HG03460 (cell line): ENCODE results near the gene URM1.

Source experiments
- ATAC-seq: cut with Tn5 transposase; IDR thresholded peaks from one replicate; pipeline ENCODE4 v1.9.1; 2021; ENCODE audit not compliant: unreplicated experiment

Gene URM1

DNA sequence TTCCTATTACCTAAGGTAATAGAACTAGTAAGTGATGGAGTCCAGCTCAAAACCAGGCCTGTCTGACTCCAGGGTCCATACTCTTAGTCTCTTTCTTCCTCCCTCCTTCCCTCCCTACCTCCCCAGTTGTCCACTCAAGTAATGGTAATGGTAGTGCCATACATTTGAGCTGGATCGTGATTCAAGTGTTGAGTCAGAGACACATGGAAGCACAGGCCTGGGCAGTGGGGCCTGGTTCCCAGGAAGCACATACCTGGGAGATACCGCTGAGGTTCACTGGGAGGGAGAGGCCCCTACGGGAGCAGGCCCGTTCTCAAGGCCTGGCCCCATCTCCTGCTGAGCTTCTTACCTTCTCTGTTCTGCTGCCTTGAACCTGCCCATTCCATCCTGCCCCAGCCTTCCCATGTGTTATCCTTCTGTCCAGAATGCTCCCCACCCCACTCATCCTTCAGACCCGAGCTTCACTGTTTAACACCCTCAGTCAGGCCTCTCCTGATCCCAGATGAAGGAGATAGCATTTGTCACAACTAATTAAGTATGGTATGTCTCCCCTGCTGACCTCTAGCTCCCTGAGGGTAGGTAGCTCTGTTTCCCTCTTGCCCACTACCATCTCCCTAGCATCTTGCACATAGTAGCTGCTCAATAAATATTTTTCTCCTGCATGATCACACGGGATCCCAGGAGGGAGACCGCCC is 13.8 kb downstream of the URM1 start:
- ATAC-seq = no peak

DNA sequence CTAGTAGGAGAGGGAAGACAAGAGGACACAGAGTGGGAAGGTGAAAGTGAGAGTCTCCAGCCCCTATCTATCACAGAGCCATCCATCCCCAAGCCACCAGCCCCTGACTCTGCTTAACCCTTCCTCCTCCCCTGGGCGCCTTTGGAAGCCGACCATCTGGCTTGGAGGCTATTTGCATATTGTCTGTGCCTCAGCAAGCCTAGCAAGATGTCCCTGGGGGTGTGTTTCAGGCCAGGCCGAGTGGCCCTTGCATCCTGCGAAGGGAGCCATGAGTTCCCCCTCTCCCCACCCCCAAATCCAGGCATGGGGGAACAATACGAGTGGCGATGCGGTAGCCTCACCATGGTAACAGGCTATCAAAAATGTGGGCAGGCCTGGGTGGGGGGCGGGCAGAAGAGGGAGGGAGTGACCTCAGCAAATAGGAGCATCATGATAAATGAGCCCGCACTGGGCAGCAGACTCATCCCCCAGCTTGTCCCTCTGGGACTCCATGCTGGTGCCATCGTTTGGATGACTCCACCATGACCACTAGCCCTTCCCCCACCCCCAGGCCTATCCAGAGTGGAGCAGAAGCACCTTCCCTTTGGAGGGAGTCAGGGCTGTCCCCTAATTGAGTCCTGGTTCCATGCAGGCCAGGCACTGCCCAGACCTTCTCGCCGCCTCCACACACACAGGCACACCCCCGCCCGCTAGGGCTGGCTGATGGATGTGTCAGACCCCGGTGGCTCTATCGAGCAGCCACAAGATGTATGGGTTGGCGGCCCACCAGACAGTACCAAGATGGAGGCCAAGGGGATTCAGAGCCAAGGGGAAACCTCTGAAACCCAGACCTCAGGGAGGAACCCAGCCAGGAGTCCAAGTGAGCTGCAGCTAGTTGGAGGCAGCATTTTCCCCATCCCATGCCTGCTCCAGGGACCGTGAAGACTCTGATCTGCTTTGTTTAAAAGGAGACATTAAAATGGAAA is 14.6 kb downstream of the URM1 start:
- no peak for ATAC-seq

- no peak for ATAC-seq
Observed at GRCh38 chr9:128388150-128388549, 17.0 kb downstream of the URM1 start.

DNA sequence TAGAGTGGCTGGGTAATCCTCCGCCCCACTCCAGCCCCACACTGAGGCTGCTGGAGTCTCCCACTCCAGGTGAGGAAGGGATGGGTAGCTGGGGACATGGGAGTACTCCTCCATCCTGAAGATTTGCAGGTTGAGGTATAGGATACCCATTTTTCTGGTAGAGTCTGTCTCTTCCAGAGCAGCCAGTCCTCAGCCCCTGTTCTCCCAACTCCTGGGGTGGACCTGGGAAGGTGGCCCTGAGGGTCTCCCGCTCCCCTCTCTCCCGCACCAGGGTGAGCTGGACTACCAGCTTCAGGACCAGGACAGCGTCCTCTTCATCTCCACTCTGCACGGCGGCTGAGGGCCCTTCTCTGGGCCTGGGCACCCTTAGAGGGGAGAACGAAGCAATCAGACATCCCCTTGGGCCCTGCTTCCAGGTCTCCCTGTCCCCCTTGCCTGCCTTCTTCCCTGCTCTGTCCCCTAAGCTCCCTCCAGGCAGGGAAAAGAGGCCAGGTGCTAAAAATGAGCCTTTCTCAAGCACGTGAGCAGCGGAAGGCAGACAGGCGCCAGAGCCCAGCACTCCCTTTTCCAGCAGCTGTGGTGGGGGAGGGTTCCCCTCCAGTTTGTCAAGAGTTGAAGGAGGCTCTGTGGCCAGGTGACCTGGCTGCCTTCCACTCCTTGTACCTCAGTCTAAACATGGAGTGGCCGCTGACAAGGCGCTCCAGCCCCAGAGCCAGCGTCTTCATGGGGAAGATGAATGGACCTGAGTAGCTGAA is 18.4 kb downstream of the URM1 start:
- no peak for ATAC-seq

DNA sequence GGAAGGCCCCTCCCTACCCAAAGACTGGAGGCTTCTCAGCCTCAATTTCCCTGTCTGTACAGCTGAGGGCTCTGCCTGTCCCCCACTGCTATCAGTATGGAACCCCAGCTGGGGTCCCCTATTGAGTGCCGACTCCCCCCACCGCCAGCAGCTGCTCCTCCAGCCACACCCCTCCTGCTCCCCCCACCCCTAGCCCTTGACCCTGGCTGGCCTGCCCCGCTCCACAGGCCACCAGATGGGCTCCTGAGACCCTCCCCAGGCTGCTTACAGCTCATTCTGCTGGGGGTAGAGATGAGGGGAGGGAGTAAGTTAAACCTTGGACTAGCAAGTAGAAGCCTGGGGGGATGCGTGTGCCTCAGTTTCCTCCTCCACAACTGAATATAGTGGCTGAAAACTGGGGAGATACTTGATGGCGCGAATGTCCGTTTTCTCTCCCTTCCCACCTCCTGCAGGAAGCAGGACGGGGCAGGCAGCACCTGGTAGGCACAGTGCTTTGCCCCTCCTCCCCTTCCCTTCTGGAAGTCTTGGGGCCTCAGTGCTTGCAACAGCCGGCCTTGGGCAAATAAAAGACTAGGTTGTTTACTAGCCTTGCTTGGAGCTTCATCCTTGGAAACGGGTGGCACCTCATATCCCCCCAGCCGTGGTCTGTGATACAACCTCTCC is 19.1 kb downstream of the URM1 start:
- ATAC-seq = no peak

- ATAC-seq = no peak
Observed at GRCh38 chr9:128390813-128391711, 19.9 kb downstream of the URM1 start.

- ATAC-seq = no peak
Observed at GRCh38 chr9:128391956-128392301, 20.8 kb downstream of the URM1 start.

DNA sequence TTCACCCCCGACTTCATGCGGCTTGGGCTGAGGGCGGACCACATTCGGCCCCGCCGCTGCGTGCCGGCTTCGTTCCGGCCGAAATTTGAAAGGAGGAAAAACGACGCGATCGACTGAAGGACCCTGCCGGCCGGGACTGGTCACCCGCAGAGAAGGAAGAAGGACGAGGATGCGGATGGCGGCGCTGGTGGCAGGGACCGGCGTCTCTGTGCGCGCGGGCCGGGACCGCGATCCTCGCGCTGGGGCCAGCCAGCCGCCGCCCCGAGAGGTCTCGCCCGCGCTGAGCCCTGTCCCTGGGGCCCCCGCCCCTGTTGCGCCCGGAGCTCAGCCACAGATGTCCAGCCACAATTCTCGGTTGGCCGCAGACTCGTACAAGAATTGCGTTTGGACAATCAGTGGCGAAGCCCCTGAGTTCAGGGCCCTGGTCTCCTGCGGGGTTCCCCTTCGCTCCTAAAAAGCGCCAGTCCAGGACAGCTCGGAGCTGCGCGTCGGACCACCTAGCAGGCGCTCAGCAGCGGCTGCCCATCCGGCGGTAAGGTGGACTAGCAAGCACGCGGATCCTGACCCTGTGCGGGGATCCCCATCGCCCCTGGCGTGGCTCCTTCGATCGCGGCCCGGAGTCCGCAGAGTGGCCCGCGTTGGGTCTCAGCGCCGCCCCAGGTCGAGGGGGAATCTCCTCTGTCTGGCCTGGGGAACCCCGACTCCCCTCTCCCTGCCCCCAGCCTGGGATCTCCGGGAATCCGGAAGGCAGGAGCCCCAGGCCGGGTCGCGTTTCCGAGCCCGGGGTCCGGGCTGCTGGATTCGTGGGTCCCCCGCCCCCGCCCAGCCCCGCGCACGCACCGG is 21.3 kb downstream of the URM1 start:
- no peak for ATAC-seq

DNA sequence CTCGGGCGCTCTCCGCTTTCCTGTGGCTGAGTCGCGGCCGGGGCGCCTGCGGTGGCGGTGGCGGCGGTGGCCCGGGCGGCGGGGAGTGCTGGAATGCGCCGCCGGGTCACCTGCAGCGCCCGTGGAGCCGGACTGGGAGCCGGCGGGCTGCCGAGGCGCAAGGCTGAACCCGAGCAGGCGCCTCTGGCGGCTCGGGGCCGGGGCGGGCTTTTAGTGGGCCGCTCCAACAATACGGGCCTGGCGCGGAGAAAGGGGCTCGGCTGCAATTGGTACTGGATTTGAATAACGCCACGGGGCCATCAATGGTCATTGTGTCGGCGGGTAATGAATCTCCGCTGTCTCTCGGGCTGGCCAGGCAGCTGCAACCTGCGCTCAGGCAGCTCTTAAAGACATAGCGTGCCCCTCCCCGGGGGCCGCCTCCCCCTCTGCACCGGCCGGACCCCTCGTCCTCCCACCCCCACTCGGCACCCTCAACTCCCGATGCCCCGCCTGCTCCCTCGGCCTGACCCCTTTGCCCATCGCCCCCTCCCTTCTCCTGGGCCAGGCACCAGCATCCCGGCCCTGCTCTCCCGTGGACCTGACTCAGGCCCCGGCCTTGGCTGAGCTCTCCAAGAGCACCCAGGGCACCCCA is 22.1 kb downstream of the URM1 start:
- ATAC-seq = no peak

DNA sequence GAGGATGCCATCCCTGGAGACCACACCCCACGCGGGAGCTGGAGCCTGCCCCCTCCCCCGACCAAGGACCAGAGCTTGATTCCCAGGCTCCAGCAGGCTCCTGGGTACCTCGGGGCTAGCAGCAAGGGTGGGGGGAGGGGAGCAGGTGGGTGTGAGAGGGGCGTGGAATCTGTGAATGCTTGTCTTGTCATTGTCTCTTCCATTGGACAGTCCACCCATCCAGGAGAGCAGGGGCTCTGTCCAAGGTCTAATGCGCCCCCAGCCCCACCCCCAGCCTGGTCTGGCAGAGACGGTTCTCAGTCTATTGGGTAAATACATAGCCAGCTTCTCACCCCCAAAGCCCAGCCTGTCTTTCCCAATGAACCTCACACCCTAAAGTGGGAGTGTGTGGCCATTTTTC is 22.8 kb downstream of the URM1 start:
- no peak for ATAC-seq

DNA sequence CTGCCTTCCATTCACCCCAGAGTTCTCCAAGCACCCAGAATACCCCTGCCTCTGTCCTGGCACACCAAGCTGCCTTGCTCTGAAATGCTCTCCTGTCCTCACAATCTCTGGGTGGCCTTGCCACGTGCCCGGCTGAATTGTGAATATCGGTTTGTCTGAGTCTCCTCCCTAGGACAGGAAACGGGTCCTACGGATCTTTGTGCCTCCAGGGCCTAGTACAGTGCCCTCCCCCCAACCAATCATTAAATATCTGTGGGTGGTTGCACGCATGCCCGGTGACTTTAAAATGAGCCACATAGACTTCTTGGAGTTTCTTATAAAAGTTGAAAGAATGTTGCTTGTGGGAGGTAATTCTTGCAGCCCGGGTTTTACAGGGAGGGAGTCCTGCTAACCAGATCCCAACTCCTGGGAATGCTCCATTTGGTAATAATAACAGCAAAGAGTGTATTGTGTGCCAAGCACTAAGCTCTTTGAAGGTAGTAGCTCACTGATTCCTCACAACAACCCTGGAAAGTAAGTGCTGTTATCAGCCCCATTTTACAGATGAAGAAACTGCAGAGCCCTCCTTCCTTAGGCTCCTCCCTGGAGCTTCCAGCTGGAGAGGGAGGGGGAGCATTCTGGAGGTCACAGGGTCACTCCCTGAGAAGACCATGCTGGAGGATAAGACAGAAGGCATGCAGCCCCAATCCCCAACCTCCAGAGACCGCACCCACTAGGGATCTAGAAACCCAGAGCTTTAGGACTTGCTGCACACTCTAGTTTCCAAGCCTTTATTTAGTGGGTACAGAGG is 23.4 kb downstream of the URM1 start:
- ATAC-seq = no peak

- ATAC-seq = no peak
Observed at GRCh38 chr9:128396970-128397613, 25.9 kb downstream of the URM1 start.

GRCh38 chr9:128397831-128398230 is 26.7 kb downstream of the URM1 start:
- ATAC-seq = no peak

- ATAC-seq = no peak
Observed at GRCh38 chr9:128399861-128400260, 28.7 kb downstream of the URM1 start.

GRCh38 chr9:128404560-128404959 is 33.4 kb downstream of the URM1 start:
- ATAC-seq = no peak

DNA sequence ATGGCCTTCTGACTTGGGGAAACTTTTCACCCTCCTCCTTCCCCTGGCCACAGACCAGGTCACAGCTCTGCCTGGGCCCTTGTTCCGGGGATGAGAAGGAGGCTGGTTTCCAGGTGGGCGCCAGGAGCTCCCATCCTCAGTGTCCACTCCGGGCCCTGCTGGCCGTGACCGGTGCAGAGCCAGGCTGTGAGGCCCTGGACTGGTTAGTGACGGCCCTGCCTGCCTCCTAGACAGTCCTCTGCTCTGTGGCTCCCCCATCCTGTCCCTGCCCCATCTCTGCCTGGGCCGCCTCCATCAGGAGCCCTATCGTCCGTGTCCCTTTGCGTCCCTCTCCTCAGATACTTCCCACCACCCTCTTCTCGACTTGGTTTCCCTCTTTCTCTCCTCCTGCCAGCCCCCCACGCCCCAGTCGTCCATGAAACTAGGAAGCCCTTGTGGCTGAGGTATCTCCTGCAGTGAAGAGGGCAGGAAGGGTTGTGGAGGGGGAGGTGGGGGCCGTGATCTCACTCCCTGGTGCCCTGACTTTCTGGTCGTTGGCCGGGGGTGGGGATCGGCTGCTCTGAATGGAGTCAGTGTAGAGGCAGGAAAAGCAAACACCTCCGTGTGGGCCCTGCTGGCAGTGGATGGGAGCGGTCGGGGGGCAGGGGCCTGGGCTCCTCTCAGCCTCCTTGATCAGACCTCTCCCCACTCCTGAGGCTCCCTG is 34.1 kb downstream of the URM1 start:
- no peak for ATAC-seq

GRCh38 chr9:128405780-128406171 is 34.6 kb downstream of the URM1 start:
- ATAC-seq = no peak
